ENCODE data around the gene ADAD1.

DNA sequence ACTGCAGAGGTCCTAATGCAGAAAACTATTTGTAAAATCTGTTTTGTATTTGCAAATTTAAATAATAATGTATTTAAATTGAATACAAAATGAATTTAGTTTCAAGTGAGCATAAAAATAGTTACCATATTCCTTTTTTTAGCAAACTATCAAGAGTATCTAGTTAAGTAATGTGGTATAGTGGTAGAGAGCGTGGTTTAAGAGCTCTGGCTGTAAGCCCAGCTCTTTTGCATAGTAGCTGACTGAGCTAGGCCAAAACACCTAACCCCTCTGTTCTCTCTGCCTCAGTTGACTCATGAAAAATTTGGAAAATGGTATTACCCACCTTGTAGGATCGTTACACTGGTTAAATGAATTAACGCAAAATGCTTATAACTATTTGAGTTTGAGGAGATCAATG, 18.1 kb upstream of the ADAD1 start:
- TF ChIP-seq POLR2A (IDR thresholded peaks at IDR 0.05; ENCODE audit: low read depth, low read length) (no peak), POLR2AphosphoS5 (IDR thresholded peaks at IDR 0.05; ENCODE audit: low read depth, low read length) (no peak)

Measured in GM12892 (cell line).